IPS DF 4.7 (cell line): Measurements from ENCODE around the gene SUGP2.
"Not testable (repeated sequence)": the region's sequence is repeated elsewhere in the genome, so short reads cannot be mapped to it uniquely, and the experiment has no call there.

Source experiments
- DNase-seq: peaks from one replicate; pipeline ENCODE4 v3.0.0-alpha.2; 2013; ENCODE audit warnings: low spot score; ENCODE audit errors: extremely low read depth

The SUGP2 gene

GRCh38 chr19:19033176-19033425 lies 216 bp downstream of the SUGP2 start:
- no peak for DNase-seq

- DNase-seq: peak; percentile 84
Measured at GRCh38 chr19:19032420-19033175, 719 bp downstream of the SUGP2 start.

- no peak for DNase-seq
Measured at GRCh38 chr19:19031891-19032290, 1.4 kb downstream of the SUGP2 start.

- DNase-seq: no peak
Measured at GRCh38 chr19:19028526-19028925, 4.8 kb downstream of the SUGP2 start.

GRCh38 chr19:19027228-19027627 lies 6.1 kb downstream of the SUGP2 start:
- no peak for DNase-seq

- DNase-seq: no peak
Measured at GRCh38 chr19:19026299-19026971, 6.9 kb downstream of the SUGP2 start.

- no peak for DNase-seq
Measured at GRCh38 chr19:19025861-19026260, 7.5 kb downstream of the SUGP2 start.

- not testable (repeated sequence) for DNase-seq
Measured at GRCh38 chr19:19023376-19023775, 9.9 kb downstream of the SUGP2 start.

GRCh38 chr19:19022380-19022961 lies 10.8 kb downstream of the SUGP2 start:
- DNase-seq: no peak

GRCh38 chr19:19021115-19021514 lies 12.2 kb downstream of the SUGP2 start:
- no peak for DNase-seq

- no peak for DNase-seq
Measured at GRCh38 chr19:19010551-19010950, 22.8 kb downstream of the SUGP2 start.

GRCh38 chr19:19009951-19010350 lies 23.4 kb downstream of the SUGP2 start:
- no peak for DNase-seq

GRCh38 chr19:19006213-19006612 lies 27.1 kb downstream of the SUGP2 start:
- no peak for DNase-seq

GRCh38 chr19:19004144-19004543 lies 29.2 kb downstream of the SUGP2 start:
- DNase-seq: no peak

- no peak for DNase-seq
Measured at GRCh38 chr19:18999896-19000620, 33.3 kb downstream of the SUGP2 start.

- DNase-seq: no peak
Measured at GRCh38 chr19:18999016-18999758, 34.1 kb downstream of the SUGP2 start.

- no peak for DNase-seq
Measured at GRCh38 chr19:18998276-18998675, 35.0 kb downstream of the SUGP2 start.

- DNase-seq: no peak
Measured at GRCh38 chr19:18996796-18997394, 36.4 kb downstream of the SUGP2 start.

- no peak for DNase-seq
Measured at GRCh38 chr19:18996351-18996750, 37.0 kb downstream of the SUGP2 start.

- DNase-seq: peak; percentile 44
Measured at GRCh38 chr19:18995804-18996241, 37.5 kb downstream of the SUGP2 start.

GRCh38 chr19:18993115-18993514 lies 40.2 kb downstream of the SUGP2 start:
- no peak for DNase-seq
